ENCODE results near the gene TGFBR3.

- TF ChIP-seq POLR2AphosphoS5 (IDR thresholded peaks at IDR 0.05; ENCODE audit: low read depth, low read length) (no peak), CTCF (IDR thresholded peaks at IDR 0.05) (no peak)
Measured at GRCh38 chr1:91746728-91747338, 139.1 kb downstream of the TGFBR3 start.

Data from Panc1 (cell line).